ENCODE data around the gene FDXR. TPM values are rescaled to one million over a fixed set of nuclear protein-coding genes. Genes with fewer than 3 reads are reported as not detected.

The FDXR gene
- total RNA-seq, 1 donor from 2014 or later, result 5.6 TPM

DNA sequence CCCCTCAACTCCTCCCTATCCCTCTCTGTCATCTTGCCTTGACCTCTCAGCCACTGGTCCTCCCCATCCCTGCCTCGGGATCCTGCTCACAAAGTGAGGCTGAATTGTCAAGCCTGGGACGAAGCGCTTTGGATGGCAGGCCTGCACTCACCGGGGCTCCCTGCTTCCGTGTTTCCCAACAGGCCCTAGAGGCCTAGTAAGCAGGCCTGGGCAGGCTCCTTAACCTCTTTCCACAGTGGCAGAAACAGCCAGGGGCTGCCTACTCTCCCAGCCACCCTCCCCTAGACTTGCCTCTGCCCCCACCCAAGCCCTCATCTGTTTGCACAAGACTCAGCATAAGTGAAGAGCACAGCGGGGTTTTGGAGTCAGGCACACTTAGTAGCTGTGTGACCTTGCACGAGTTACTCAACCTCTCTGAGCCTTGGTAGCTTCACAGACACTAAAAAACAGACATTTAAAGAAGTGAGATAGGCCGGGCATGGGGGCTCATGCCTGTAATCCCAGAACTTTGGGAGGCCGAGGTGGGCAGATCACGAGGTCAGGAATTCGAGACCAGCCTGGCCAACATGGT lies 25.7 kb upstream of the FDXR start:
- DNase-seq, result no peak

GRCh38 chr17:74893936-74894671 lies 21.3 kb upstream of the FDXR start:
- DNase-seq, result no peak

DNA sequence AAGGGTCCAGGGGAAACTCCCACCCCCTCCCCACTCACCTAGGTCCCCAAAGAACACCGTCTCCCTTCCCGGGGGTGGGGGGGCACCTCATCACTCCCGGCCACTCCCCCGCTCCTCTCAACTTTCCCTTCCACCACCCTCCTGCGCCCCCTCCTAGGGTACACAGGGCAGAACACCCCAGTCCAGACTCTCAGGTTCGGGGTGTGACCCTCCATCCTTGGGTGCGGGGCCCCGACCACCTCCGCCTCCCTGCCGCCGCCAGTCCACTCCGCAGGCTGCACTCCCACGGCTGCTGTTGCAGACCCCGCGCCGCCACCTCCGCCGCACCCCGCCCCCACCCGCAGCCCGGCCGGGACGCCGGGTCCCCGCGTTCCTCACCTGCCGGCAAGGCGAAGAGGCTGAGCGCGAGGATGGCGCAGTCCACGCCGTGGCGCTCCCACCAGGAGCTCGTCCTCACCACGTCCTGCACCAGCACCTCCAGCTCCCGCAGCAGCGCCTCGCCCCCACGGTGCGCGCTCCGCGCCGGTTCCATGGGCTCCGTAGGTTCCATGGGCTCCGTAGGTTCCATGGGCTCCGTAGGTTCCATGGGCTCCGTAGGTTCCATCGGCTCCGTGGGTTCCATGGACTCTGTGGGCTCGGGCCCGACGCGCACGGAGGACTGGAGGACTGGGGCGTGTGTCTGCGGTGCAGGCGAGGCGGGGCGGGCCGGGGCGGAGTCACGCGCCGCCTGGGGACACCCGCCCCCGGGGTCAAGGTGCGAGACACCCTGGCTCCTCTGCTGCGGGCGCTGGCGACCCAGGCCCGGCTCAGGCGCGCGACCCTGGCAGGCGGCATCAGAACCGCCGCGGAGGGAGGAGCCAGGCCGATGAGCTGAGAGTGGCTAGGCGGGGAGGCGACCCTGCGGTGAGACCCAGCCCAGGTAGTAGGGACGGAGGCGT lies 20.4 kb upstream of the FDXR start, which contains the start of gene FADS6:
Gene FADS6, minus strand, starts transcription at position 660 of the 938 bp plus-strand sequence. Its CDS starts 38 bp downstream, at position 622.
- no peak for DNase-seq

DNA sequence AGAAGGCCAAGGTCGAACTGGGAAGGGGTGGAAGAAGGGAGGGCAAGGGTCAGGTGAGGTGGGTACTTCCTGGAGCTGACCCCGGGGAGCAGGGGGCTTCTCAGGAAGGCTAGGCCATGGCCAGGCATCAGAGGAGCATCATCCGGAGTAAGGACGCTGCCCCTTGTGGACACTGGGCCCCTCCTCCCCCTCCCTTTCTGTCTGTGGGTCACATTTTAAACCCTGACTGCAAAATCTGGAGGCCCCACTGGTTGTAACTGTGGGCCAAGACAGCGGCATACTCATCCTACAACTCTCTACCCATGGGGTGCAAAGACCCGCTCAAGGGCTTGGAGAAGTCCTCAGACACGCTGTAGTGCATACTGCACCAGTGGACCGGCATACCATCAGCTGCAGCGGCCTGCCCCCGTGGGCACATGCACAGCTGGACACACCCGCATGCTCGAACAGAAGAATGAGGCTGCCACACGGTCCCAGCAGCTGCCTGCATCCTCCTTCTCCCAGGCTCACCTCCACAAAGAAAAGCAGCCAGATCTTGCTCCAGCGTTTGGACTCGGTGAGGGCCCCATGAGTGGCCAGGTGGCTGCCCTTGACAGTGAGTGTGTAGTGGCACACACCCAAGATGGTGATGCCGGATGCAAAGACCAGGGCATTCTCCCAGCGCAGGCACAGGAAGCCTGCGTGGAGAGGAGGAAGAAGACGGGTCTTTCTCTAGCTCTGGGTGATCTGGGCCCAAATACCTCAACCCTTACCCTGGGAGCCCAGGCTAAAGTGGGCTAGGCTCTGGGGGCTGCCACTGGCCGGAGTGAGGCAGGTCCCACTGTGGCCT lies 19.4 kb upstream of the FDXR start:
- no peak for DNase-seq

GRCh38 chr17:74890554-74890953 lies 17.8 kb upstream of the FDXR start:
- no peak for DNase-seq

- DNase-seq, result no peak
Observed at GRCh38 chr17:74888469-74888868, 15.7 kb upstream of the FDXR start.

DNA sequence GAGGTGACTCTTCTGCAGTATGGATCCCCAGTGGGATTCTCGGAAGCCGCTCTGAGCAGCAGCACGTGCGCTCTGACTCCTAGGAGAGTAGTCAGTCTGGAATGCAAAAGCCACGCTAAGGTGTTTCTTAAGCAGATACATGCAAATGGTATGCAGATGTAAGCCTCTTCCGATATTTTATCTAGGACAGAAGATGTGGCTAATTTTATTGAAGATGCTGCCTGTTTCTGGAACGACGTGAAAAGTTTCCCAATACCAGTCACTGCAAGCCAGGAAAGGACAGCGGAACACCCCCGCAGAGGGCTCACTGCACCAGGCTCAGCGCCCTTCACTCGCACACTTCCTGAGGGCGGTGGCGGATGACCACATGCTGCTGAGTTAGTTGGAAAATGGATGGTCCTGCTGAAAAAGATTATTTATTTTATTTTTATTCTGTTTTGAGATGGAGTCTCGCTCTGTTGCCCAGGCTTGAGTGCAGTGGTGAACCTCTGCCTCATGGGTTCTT lies 10.5 kb upstream of the FDXR start:
- no peak for DNase-seq

DNA sequence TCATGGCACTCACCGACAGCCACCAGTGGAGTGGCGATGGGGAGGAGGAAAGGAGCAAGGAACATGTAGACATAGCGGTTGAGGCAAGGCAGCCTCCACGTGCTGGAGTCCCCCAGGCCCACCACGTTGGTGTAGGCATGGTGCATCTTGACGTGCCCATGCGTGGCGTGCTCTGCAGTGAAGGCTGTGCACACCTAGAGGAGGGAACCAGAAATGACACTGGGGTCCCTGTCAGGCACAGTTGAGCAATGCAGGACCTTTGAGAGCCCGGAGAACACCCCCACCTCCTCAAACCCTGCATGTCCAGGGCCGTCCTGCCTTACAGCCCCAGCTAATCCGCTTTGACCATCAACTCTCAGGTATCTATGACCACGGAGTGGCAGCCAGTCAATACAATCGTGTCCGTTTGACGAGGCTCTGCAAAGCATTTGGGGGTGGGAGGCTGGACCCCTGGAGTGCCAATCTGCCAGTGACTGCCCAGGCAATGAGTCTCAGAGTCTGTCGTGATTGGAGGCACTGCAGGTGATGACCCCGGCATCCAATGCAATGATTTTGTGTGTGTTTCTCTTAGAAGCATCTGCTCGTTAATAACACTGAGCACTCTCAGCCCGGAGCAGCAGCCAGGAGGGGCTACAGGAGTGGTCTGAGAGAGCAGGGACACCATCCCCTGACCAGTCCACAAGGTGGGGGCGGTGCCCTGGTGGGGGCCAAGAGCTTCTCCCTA lies 9.9 kb upstream of the FDXR start:
- no peak for DNase-seq

DNA sequence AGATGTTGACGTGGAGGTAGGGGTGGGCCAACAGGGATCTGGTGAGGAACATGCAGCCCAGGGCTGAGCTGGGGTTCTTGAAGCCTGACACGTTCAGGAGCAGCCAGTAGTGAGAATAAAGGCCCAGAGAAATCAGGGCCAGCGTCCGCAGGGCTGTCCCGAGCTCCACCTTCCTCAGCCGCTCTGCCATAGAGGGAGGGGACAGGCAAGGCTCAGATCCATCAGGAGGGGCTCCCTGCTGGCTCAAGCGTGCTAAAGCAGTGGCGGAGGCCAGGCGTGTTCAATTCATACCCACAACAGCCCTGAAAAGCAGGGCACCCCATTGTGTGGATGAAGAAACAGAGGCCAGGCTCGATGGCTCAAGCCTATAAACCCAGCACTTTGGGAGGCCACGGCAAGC lies 8.3 kb upstream of the FDXR start:
- no peak for DNase-seq

DNA sequence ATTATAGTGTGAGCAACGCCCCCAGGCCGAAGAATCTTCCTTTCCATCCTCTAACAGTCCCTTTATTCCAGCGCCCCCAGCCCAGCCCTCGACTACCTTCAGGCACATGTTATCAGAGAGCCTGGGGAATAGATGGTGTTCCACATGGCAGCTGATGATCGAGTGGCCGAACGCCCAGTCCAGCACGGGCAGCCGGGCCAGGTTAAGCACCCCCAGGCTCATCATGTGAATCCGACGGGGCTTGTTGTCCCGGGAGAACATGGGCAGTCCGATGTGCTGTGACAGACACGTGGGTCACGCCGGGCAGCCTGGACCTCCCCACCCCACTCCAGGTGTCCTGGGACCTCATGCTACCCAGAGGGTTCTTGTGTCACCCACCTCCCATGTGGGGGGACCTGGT lies 6.5 kb upstream of the FDXR start:
- DNase-seq, result no peak

DNA sequence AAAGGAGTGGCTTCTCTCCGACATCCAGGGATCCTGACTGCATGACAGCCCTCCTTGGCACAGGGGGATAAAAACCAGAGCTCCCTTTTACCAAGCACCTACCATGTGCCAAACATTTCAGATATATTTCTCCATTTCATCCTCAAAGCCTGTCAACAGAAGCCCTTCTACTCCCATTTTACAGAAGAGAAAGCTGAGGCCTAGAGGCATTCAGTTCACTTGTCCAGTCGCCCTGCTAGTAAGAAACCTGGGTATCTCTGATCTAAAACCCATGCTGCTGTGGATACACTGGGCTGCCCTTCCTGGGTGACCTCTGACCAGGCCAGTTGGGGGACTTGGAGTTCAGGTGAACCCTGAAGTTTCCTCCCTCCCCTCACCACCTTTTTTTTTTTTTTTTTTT lies 5.9 kb upstream of the FDXR start:
- no peak for DNase-seq

DNA sequence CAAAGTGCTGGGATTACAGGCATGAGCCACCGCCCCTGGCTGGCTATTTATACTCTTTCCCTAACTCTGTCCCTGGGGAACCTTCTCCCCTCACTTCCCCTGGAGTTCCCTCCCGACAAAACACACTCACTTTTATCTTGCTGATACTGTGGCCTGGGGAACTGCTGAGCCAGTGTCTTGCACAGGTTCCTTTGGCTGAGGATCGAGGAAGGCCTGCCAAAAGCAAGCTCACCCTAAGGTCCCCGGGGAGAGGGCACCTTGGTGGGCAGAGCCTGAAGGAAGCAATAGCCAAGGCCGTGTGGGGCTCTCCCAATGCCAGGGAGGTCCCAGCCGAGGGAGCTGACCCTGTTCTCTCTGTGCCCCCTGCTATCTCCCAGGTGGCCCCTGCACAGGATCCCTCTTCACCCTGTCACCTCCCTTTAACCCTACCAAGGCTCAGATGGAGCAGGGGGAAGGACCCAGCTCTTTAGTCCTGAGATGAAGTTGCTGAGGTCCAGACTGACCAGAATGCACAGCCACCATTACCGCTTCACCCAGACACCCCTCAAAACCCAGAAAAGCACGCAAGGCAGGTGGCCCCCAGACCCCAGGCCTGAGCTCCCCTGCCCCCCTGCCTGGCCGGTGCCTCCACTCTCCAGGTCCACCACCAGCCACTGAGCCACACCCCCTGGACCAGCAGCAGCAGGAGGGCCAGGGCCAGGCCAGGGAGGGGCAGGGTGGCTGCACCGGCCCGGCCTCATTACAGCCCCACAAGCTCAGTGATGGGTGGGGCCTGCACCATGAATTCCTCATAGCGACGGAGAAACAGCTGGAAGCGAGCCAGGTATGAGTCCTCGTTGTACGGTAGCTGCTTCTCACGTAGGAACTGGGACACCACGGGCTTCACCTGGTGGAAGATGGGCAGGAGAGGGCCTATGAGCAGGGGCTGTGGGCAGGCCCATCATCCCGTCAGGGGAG lies 5.1 kb upstream of the FDXR start:
- no peak for DNase-seq

- DNase-seq, result no peak
Observed at GRCh38 chr17:74875977-74876593, 3.3 kb upstream of the FDXR start.

GRCh38 chr17:74875155-74875976 lies 2.6 kb upstream of the FDXR start:
- no peak for DNase-seq

GRCh38 chr17:74874615-74875037 lies 1.8 kb upstream of the FDXR start:
- DNase-seq, result no peak

- no peak for DNase-seq
Observed at GRCh38 chr17:74873874-74874614, 1.2 kb upstream of the FDXR start.

- DNase-seq, result peak; percentile 100
Observed at GRCh38 chr17:74873037-74873873, 461 bp upstream of the FDXR start.
